Osteoblast (primary cell): ENCODE measurements around the gene SPINK14. TPM values are rescaled to one million over a fixed set of nuclear protein-coding genes. Genes with fewer than 3 reads are reported as not detected.

ENCODE experiments used
- DNase-seq: peaks from one replicate; pipeline ENCODE4 v3.0.0; 2011; ENCODE audit warnings: low spot score, mixed read lengths; ENCODE audit not compliant: insufficient read length; ENCODE audit errors: missing footprints
- H2AFZ ChIP-seq: 2 replicates; pipeline ENCODE4 v1.6.0; 2011; ENCODE audit warnings: mild to moderate bottlenecking, low read length
- H3K27ac ChIP-seq: 2 replicates; pipeline ENCODE4 v1.5.1; 2011; ENCODE audit warnings: mild to moderate bottlenecking, low read depth, low read length, moderate library complexity
- H3K27me3 ChIP-seq: 2 replicates; pipeline ENCODE4 v1.6.0; 2012; ENCODE audit warnings: mild to moderate bottlenecking, control low read depth, inconsistent platforms, low read length, moderate library complexity; ENCODE audit not compliant: insufficient read depth
- H3K36me3 ChIP-seq: 2 replicates; pipeline ENCODE4 v1.5.1; 2011; ENCODE audit warnings: mild to moderate bottlenecking, low read length, control low read depth, moderate library complexity; ENCODE audit not compliant: insufficient read depth
- H3K4me1 ChIP-seq: 2 replicates; pipeline ENCODE4 v1.5.1; 2011; ENCODE audit warnings: mild to moderate bottlenecking, low read length, control low read depth, moderate library complexity; ENCODE audit not compliant: insufficient read depth
- H3K4me2 ChIP-seq: 2 replicates; pipeline ENCODE4 v1.6.0; 2011; ENCODE audit warnings: mild to moderate bottlenecking, low read length; ENCODE audit not compliant: insufficient read depth
- H3K4me3 ChIP-seq: fragments of 200-600 bp; sonication (generic); 3 replicates; pipeline ENCODE4 v1.5.1; 2012; ENCODE audit warnings: mild to moderate bottlenecking, low read length, inconsistent platforms; ENCODE audit not compliant: insufficient read depth
- H3K79me2 ChIP-seq: 2 replicates; pipeline ENCODE4 v1.6.0; 2012; ENCODE audit warnings: mild to moderate bottlenecking, low read length, control low read depth, inconsistent platforms; ENCODE audit not compliant: insufficient read depth
- H3K9me3 ChIP-seq: 2 replicates; pipeline ENCODE4 v1.5.1; 2011; ENCODE audit warnings: low read depth, low read length, control low read depth
- H4K20me1 ChIP-seq: 2 replicates; pipeline ENCODE4 v1.6.0; 2012; ENCODE audit warnings: mild to moderate bottlenecking, low read length, control low read depth; ENCODE audit not compliant: insufficient read depth
- total RNA-seq: library from RNA; depleted of rRNA; stranded (reverse); fragments of >200 nt; gene quantifications from 2 replicates; pipeline ENCODE4 v1.2.3, GENCODE V29; 2012
- TF ChIP-seq, protein P1 (sequence below): IDR thresholded peaks from 2 replicates; pipeline ENCODE4 v1.5.1; 2011; ENCODE audit warnings: mild to moderate bottlenecking, low read depth, low read length, moderate library complexity; ENCODE audit errors: extremely low read depth

Gene SPINK14
- total RNA-seq, 1 donor: not detected

DNA sequence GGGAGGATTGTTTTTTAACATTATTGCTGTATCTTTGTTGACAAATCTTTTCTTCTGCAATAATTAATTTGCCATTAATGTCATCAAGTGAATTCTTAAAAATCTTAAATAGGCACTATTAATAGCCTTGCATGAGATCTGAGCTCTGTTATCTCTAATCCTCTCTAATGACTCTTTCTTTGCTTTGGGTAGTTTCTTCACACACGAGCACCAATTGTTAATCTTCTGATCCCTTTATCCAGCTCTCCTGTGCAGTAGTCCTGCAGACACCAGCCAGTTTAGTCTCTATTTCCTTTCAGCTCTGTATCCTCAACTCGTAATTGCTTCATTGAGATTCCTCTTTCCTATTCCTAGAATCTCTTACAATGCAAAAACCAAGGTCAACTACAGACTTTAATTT is 8.1 kb downstream of the SPINK14 start:
- H3K27me3 ChIP-seq: peaks cover 2% of the 10 kb centered on the region
- no peak overlapping the region for H3K27ac ChIP-seq
- H3K4me1 ChIP-seq: no peaks in the 10 kb centered on the region
- H3K79me2 ChIP-seq: no peaks in the 10 kb centered on the region
- no peaks in the 10 kb centered on the region for H3K9me3 ChIP-seq
- no peak overlapping the region for H3K4me3 ChIP-seq
- H2AFZ ChIP-seq: no peak overlapping the region
- no peak for DNase-seq
- H4K20me1 ChIP-seq: no peaks in the 10 kb centered on the region
- TF ChIP-seq, protein P1, sequence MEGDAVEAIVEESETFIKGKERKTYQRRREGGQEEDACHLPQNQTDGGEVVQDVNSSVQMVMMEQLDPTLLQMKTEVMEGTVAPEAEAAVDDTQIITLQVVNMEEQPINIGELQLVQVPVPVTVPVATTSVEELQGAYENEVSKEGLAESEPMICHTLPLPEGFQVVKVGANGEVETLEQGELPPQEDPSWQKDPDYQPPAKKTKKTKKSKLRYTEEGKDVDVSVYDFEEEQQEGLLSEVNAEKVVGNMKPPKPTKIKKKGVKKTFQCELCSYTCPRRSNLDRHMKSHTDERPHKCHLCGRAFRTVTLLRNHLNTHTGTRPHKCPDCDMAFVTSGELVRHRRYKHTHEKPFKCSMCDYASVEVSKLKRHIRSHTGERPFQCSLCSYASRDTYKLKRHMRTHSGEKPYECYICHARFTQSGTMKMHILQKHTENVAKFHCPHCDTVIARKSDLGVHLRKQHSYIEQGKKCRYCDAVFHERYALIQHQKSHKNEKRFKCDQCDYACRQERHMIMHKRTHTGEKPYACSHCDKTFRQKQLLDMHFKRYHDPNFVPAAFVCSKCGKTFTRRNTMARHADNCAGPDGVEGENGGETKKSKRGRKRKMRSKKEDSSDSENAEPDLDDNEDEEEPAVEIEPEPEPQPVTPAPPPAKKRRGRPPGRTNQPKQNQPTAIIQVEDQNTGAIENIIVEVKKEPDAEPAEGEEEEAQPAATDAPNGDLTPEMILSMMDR: no peak
- H3K4me2 ChIP-seq: no peak overlapping the region
- no peaks in the 10 kb centered on the region for H3K36me3 ChIP-seq

DNA sequence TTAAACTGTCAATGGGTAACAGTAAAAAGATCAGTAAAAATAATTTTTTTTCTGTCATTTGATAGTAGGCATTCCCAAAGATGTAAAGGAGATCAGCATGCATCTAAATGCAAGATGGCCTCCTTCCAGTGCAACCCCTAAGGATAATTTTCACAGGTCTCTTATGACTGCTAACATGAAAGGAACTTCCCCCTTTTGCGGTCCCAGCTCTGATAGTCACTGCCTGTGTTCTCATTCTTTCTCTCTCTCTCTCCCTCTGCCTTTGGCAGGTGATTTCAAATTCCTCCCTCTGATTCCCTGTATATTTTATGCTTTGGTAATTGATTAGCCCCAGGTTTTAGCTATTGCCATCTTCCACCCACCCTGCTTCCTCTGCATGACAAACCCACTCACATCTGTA is 8.9 kb downstream of the SPINK14 start:
- H3K27me3 ChIP-seq: peaks cover 2% of the 10 kb centered on the region
- TF ChIP-seq, protein P1: no peak

DNA sequence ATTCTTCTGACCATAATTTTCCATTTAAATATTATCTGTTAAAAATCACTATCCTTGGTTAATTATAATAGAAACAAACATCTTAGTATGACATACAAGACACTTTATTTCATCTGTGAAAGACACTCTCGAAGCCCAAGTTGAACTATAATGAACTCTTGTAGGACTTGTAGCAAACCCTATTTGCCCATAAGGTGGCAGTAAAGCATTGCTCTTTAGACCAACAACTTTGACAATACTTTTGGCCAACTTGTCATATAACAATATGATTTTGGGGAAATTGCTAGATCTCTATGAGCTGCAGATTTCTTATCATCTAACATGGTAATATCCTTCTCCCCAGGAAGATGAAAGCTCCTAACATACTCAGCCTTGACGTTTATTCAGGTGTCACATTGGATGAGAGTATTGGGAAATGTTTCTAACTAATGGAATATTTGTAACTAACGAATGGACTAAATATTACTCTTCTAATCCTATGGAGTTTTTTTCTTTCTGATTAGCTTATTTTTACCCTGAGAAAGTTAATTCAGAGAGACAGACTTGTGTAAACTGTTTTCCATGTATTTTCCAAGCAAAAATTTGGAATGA is 11.0 kb downstream of the SPINK14 start:
- Histone ChIP-seq H3K9me3 (no peaks in the 10 kb centered on the region), H3K4me3 (no peak overlapping the region), H3K27me3 (peaks cover 2% of the 10 kb centered on the region), H3K27ac (no peak overlapping the region), H3K79me2 (no peaks in the 10 kb centered on the region), H3K36me3 (no peaks in the 10 kb centered on the region), H2AFZ (no peak overlapping the region), H3K4me2 (no peak overlapping the region), H3K4me1 (no peaks in the 10 kb centered on the region), H4K20me1 (no peaks in the 10 kb centered on the region)
- no peak for DNase-seq
- TF ChIP-seq, protein P1: peak; percentile 64

More for the DNA sequence above, 8.9 kb downstream of the SPINK14 start:
- Histone ChIP-seq H3K36me3 (no peaks in the 10 kb centered on the region), H4K20me1 (no peaks in the 10 kb centered on the region), H3K4me3 (no peak overlapping the region), H3K27ac (no peak overlapping the region), H2AFZ (no peak overlapping the region), H3K4me2 (no peak overlapping the region), H3K4me1 (no peaks in the 10 kb centered on the region), H3K9me3 (no peaks in the 10 kb centered on the region), H3K79me2 (no peaks in the 10 kb centered on the region)
- DNase-seq: no peak

DNA sequence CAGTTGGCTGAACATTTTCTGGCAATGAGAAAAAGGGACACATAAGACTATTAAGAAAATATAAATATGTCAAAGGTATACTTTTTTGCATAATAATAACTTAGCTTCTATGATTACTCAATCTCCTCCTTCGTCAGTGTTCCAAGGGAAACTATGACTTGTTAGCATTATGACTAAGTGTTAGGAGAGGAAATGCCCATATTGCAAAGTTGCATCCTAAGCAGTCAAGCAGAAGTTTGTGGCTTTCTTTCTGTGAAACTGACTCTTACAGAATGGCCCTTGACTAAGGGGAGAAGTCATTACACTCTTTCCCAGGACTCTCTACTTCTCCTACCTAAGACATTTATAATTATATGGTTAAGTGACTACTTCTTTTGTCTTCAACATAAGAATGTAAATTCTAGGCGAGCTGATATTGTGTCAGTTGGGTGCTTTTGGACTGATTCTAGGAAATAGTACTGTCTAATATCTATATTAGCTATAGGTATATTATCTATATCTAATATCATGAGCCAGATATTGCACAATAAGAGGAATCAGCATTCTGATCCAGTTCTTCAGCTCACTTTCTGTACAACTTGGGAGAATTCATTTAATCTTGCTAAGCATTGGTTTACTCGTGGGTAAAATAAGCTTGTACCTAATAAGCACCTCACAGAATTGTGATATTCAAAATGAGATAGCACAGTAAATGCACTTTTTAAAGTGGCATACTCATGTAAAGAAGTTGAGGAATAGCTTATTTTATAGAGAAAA is 18.1 kb downstream of the SPINK14 start:
- H3K36me3 ChIP-seq: no peaks in the 10 kb centered on the region
- no peak overlapping the region for H2AFZ ChIP-seq
- H3K27me3 ChIP-seq: no peaks in the 10 kb centered on the region
- no peaks in the 10 kb centered on the region for H3K79me2 ChIP-seq
- no peaks in the 10 kb centered on the region for H3K9me3 ChIP-seq
- H3K27ac ChIP-seq: no peak overlapping the region
- TF ChIP-seq, protein P1: no peak
- no peaks in the 10 kb centered on the region for H4K20me1 ChIP-seq
- no peak overlapping the region for H3K4me2 ChIP-seq
- H3K4me3 ChIP-seq: no peak overlapping the region
- no peaks in the 10 kb centered on the region for H3K4me1 ChIP-seq
- DNase-seq: no peak
